Progenitor cell of endocrine pancreas (in vitro differentiated cells): Measurements from ENCODE around the gene RNU6-9. TPM values are rescaled to one million over a fixed set of nuclear protein-coding genes. Genes with fewer than 3 reads are reported as not detected.

Experiments used
- DNase-seq: peaks from one replicate; pipeline ENCODE4 v3.0.0; 2021; ENCODE audit warnings: low spot score; ENCODE audit not compliant: unreplicated experiment
- H3K27ac Mint-ChIP-seq: 2 replicates; pipeline ENCODE4 v1.8.0; 2021; ENCODE audit warnings: mild to moderate bottlenecking, moderate library complexity, mixed read lengths
- H3K27me3 Mint-ChIP-seq: 2 replicates; pipeline ENCODE4 v1.8.0; 2021; ENCODE audit warnings: mixed read lengths
- H3K36me3 Mint-ChIP-seq: 2 replicates; pipeline ENCODE4 v1.8.0; 2022; ENCODE audit warnings: mixed read lengths; ENCODE audit not compliant: insufficient read depth
- H3K4me1 Mint-ChIP-seq: 2 replicates; pipeline ENCODE4 v1.8.0; 2021; ENCODE audit warnings: low read depth, mixed read lengths
- H3K4me3 Mint-ChIP-seq: 2 replicates; pipeline ENCODE4 v1.8.0; 2021; ENCODE audit warnings: low read depth, mild to moderate bottlenecking, moderate library complexity, mixed read lengths
- H3K9me3 Mint-ChIP-seq: 2 replicates; pipeline ENCODE4 v1.8.0; 2021; ENCODE audit warnings: low read depth, mixed read lengths
- total RNA-seq: library from RNA; stranded (reverse); gene quantifications from 2 replicates; pipeline ENCODE4 v1.2.1, GENCODE V29; 2021
- TF ChIP-seq, protein P1 (sequence below): fragments of 200-600 bp; sonication (generic); IDR thresholded peaks from one replicate; pipeline ENCODE4 v1.5.0; 2021; ENCODE audit warnings: antibody characterized with exemption, mild to moderate bottlenecking; ENCODE audit not compliant: unreplicated experiment

The RNU6-9 gene
- total RNA-seq, 1 donor from 2014 or later, result not detected

DNA sequence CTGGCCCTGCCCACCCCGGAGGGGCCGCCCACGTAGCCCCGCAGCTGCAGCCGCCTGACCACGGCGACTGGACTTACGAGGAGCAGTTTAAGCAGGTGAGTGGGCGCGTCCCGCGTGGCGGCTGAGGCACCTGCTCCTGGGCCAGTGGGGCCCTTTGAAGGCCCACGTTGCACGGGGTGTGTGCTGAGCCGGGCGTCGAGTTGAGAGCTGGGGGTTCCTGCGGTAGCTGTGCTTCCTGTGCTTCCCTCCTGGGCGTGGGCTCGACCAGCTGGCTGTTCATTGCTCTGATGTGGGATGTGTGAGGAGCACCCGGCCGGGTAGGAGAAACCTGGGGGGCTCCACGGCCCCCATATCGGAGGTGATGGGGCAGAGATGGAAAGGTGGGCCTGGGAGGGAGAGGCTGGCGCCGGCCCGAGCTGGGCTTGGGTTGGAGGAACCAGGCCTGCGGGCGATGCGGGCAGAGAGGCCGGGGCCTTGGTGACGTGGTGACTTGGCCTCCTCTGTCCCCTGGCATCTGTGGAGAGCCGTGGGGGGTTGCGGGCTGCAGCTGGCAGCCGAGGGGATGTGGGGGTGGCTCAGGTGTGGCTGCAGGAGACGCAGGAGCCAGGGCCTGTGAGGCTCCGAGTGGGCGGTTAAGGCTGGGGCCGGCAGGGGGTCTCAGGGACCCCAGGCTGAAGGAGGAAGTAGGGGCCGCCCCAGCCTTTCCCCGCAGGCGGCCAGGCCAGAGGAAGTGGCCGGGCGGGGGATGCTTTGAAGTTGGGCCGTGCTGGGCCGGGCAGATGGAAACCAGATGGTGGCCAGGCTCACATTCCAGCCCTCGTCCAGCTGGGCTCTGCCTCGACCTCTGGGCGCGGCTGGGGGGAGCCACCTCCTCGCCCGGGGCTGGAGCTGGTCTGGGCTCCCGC lies 39.6 kb downstream of the RNU6-9 start:
- H3K4me3 Mint-ChIP-seq, result no peak overlapping the region
- DNase-seq, result no peak
- no peaks in the 10 kb centered on the region for H3K27me3 Mint-ChIP-seq
- peaks cover 17% of the 10 kb centered on the region for H3K36me3 Mint-ChIP-seq
- no peaks in the 10 kb centered on the region for H3K9me3 Mint-ChIP-seq
- peak overlapping the region; percentile 73 for H3K27ac Mint-ChIP-seq
- TF ChIP-seq, protein P1, sequence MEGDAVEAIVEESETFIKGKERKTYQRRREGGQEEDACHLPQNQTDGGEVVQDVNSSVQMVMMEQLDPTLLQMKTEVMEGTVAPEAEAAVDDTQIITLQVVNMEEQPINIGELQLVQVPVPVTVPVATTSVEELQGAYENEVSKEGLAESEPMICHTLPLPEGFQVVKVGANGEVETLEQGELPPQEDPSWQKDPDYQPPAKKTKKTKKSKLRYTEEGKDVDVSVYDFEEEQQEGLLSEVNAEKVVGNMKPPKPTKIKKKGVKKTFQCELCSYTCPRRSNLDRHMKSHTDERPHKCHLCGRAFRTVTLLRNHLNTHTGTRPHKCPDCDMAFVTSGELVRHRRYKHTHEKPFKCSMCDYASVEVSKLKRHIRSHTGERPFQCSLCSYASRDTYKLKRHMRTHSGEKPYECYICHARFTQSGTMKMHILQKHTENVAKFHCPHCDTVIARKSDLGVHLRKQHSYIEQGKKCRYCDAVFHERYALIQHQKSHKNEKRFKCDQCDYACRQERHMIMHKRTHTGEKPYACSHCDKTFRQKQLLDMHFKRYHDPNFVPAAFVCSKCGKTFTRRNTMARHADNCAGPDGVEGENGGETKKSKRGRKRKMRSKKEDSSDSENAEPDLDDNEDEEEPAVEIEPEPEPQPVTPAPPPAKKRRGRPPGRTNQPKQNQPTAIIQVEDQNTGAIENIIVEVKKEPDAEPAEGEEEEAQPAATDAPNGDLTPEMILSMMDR, result no peak
- H3K4me1 Mint-ChIP-seq, result peaks cover 4% of the 10 kb centered on the region

DNA sequence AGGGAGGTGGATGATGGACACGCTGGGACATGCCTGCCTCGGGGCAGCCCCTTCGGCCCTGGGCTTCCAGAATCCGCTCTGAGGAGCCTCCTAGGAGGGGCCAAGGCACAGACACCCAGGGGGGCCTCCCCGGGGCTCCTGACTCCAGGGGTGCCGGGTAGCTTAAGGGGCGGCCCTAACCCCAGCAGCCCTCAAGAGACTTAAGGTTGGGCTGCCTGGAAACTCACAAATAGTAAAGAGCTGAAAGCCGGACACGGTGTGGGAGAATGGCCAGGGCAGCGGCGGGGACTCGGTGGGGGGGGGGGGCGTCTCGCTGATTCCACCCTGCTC lies 40.2 kb downstream of the RNU6-9 start:
- Mint-ChIP-seq H3K4me1 (peaks cover 4% of the 10 kb centered on the region), H3K36me3 (peaks cover 19% of the 10 kb centered on the region), H3K9me3 (no peaks in the 10 kb centered on the region), H3K27me3 (no peaks in the 10 kb centered on the region), H3K27ac (no peak overlapping the region), H3K4me3 (no peak overlapping the region)
- TF ChIP-seq, protein P1, result no peak
- no peak for DNase-seq

DNA sequence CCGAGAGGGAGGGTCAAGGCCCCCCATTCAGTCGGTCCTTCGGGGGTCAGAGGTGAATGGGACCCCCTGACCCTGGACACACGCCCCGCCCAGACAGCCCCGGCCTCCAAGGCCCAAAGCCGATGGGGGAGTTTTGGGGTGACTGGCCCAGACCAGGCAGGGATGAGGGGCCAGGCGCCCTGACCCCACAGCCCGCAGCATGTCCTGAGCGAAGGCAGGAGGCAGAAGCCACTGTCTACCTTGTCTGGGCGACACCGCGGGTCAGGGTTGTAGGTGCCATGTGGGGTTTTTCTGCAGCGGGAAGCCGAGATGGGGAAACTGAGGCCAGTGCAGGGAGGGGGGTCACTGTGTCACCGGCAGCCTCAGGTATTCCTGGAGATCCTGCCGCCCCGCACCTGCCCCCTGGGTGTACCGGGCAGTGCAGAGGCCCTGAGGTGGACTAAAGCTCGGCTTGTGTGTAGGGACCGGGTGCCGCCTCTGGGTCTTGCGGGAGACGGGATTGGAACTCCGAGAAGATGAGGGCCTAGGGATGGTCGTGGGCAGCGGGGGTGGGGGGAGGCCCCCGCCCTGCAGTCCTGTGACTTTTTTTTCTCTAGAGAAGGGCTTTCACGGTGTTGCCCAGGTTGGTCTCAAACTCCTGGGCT lies 41.0 kb downstream of the RNU6-9 start:
- TF ChIP-seq, protein P1, result no peak
- no peak overlapping the region for H3K4me3 Mint-ChIP-seq
- H3K4me1 Mint-ChIP-seq, result peaks cover 6% of the 10 kb centered on the region
- H3K27me3 Mint-ChIP-seq, result no peaks in the 10 kb centered on the region
- no peak for DNase-seq
- peaks cover 21% of the 10 kb centered on the region for H3K36me3 Mint-ChIP-seq
- H3K27ac Mint-ChIP-seq, result no peak overlapping the region
- no peaks in the 10 kb centered on the region for H3K9me3 Mint-ChIP-seq

DNA sequence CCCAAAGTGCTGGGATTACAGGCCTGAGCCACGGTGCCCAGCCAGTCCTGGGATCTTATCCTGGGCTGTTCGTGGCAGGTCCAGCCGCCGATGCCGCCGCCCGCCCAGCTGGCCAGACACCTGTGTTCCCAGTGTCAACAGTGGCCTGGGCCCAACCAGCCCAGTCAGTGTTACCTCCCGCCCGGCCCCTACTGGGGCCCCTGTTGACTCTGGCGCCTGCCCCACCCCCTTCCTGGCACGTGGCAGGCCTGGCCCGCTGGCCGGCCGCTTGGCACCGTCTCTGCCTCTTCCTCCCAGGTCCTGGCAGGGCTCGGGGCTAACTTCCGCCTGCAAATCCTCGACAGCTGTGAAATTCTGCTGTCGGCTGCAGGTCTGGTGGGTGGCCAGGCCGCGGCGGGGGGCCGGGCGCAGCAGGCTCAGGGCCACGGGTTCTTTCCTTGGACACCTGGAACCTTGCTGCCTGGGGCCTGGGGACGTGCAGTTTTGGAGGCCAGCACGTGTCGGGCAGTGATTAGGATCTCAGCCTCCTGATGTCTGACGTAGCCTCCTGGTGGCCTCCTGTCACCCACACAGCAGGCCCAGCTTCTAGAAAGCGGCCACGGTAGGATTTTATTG lies 41.7 kb downstream of the RNU6-9 start:
- peak overlapping the region; percentile 33 for H3K27ac Mint-ChIP-seq
- TF ChIP-seq, protein P1, result no peak

DNA sequence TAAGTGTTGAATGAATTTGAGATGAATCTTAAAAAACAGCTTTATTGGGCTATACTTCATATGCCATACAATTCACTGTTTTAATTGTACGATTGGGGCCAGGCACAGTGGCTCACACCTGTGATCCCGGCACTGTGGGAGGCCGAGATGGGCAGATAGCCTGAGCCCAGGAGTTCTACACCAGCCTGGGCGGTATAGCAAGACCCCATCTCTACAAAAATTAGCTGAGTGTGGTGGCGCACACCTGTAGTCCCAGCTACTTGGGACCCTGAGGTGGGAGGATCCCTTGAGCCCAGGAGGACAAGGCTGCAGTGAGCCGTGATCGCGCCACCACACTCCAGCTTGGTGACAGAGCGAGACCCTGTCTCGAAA lies 42.9 kb downstream of the RNU6-9 start:
- DNase-seq, result no peak
- no peak overlapping the region for H3K4me3 Mint-ChIP-seq
- peaks cover 26% of the 10 kb centered on the region for H3K36me3 Mint-ChIP-seq
- H3K4me1 Mint-ChIP-seq, result peaks cover 10% of the 10 kb centered on the region
- no peaks in the 10 kb centered on the region for H3K27me3 Mint-ChIP-seq
- H3K9me3 Mint-ChIP-seq, result no peaks in the 10 kb centered on the region
- H3K27ac Mint-ChIP-seq, result no peak overlapping the region
- TF ChIP-seq, protein P1, result no peak

More for the DNA sequence above, 41.7 kb downstream of the RNU6-9 start:
- no peak for DNase-seq
- no peaks in the 10 kb centered on the region for H3K27me3 Mint-ChIP-seq
- peaks cover 22% of the 10 kb centered on the region for H3K36me3 Mint-ChIP-seq
- no peak overlapping the region for H3K4me3 Mint-ChIP-seq
- H3K9me3 Mint-ChIP-seq, result no peaks in the 10 kb centered on the region
- H3K4me1 Mint-ChIP-seq, result peaks cover 7% of the 10 kb centered on the region
